ENCODE measurements around the gene CCDC85C.

Gene CCDC85C

GRCh38 chr14:99574099-99574880 is 29.7 kb downstream of the CCDC85C start:
- no peak for DNase-seq

GRCh38 chr14:99573436-99574098 is 30.4 kb downstream of the CCDC85C start:
- no peak for DNase-seq

- no peak for DNase-seq
Observed at GRCh38 chr14:99573000-99573330, 31.0 kb downstream of the CCDC85C start.

GRCh38 chr14:99572173-99572999 is 31.6 kb downstream of the CCDC85C start:
- no peak for DNase-seq

- DNase-seq = no peak
Observed at GRCh38 chr14:99571303-99571986, 32.6 kb downstream of the CCDC85C start.

- no peak for DNase-seq
Observed at GRCh38 chr14:99570544-99571302, 33.3 kb downstream of the CCDC85C start.

- DNase-seq = no peak
Observed at GRCh38 chr14:99569725-99570543, 34.1 kb downstream of the CCDC85C start.

GRCh38 chr14:99568567-99569560 is 35.1 kb downstream of the CCDC85C start:
- DNase-seq = no peak

GRCh38 chr14:99566390-99567354 is 37.3 kb downstream of the CCDC85C start:
- DNase-seq = peak in 16 of 56 donors; percentile 11 to 59 (median 34)

GRCh38 chr14:99566009-99566389 is 38.0 kb downstream of the CCDC85C start:
- DNase-seq = no peak

GRCh38 chr14:99565383-99565782 is 38.6 kb downstream of the CCDC85C start:
- DNase-seq = no peak

- no peak for DNase-seq
Observed at GRCh38 chr14:99564926-99565259, 39.1 kb downstream of the CCDC85C start.

GRCh38 chr14:99564256-99564925 is 39.6 kb downstream of the CCDC85C start:
- DNase-seq = peak in 18 of 56 donors; percentile 20 to 62 (median 30)

GRCh38 chr14:99563749-99564129 is 40.3 kb downstream of the CCDC85C start:
- DNase-seq = no peak

- DNase-seq = peak in 44 of 56 donors; percentile 15 to 89 (median 48)
Observed at GRCh38 chr14:99562856-99563748, 40.9 kb downstream of the CCDC85C start.

- DNase-seq = no peak
Observed at GRCh38 chr14:99561864-99562263, 42.1 kb downstream of the CCDC85C start.
